A549 (cell line): ENCODE results near the gene HLA-DOB.

Source experiments
- CHD2 ChIP-seq: fragments of 150-350 bp; IDR thresholded peaks from 2 replicates; pipeline ENCODE4 v1.6.1; 2014; ENCODE audit warnings: low read length; ENCODE audit not compliant: partially characterized antibody
- EHF ChIP-seq: fragments of 250-450 bp; sonication (Bioruptor Pico); IDR thresholded peaks from 2 replicates; pipeline ENCODE4 v1.5.0; 2020; ENCODE audit warnings: mild to moderate bottlenecking
- ELK1 ChIP-seq: fragments of 150-350 bp; IDR thresholded peaks from 2 replicates; pipeline ENCODE4 v1.6.1; 2014; ENCODE audit warnings: low read depth, mild to moderate bottlenecking, low read length
- EP300 ChIP-seq, 2 experiments: fragments of >200 bp; sonication (Bioruptor Twin); formaldehyde crosslinking; IDR thresholded peaks; 2 replicates in 1 of 2; 3 replicates in 1 of 2; pipeline ENCODE4 v1.6.1; 2016 to 2017
- ESRRA ChIP-seq: fragments of 150-350 bp; IDR thresholded peaks from 2 replicates; pipeline ENCODE4 v1.6.1; 2014; ENCODE audit warnings: mild to moderate bottlenecking, low read length, borderline replicate concordance
- HOXA7 ChIP-seq: fragments of 250-450 bp; sonication (Bioruptor Pico); IDR thresholded peaks from 2 replicates; pipeline ENCODE4 v1.5.0; 2020; ENCODE audit warnings: mild to moderate bottlenecking, moderate library complexity
- MAZ ChIP-seq: fragments of 150-350 bp; IDR thresholded peaks from 2 replicates; pipeline ENCODE4 v1.6.1; 2014; ENCODE audit warnings: antibody characterized with exemption, low read depth, low read length, borderline replicate concordance
- POLR2A ChIP-seq: IDR thresholded peaks from 2 replicates; pipeline ENCODE4 v1.6.1; 2012; ENCODE audit warnings: mild to moderate bottlenecking, low read length
- SMC3 ChIP-seq: fragments of >200 bp; sonication (Bioruptor Twin); formaldehyde crosslinking; IDR thresholded peaks from 3 replicates; pipeline ENCODE4 v1.6.1; 2018; ENCODE audit warnings: inconsistent platforms
- TF ChIP-seq, protein P1 (sequence below): fragments of >200 bp; sonication (Bioruptor Twin); formaldehyde crosslinking; IDR thresholded peaks from 3 replicates; pipeline ENCODE4 v1.5.1; 2016

GRCh38 chr6:32815996-32816395, 806 bp downstream of the HLA-DOB start:
- no peak for TF ChIP-seq ESRRA
- TF ChIP-seq, protein P1, sequence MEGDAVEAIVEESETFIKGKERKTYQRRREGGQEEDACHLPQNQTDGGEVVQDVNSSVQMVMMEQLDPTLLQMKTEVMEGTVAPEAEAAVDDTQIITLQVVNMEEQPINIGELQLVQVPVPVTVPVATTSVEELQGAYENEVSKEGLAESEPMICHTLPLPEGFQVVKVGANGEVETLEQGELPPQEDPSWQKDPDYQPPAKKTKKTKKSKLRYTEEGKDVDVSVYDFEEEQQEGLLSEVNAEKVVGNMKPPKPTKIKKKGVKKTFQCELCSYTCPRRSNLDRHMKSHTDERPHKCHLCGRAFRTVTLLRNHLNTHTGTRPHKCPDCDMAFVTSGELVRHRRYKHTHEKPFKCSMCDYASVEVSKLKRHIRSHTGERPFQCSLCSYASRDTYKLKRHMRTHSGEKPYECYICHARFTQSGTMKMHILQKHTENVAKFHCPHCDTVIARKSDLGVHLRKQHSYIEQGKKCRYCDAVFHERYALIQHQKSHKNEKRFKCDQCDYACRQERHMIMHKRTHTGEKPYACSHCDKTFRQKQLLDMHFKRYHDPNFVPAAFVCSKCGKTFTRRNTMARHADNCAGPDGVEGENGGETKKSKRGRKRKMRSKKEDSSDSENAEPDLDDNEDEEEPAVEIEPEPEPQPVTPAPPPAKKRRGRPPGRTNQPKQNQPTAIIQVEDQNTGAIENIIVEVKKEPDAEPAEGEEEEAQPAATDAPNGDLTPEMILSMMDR = no peak
- no peak for TF ChIP-seq SMC3
- TF ChIP-seq ELK1 = no peak
- no peak for TF ChIP-seq CHD2
- no peak for TF ChIP-seq MAZ
- TF ChIP-seq EP300 (IDR thresholded peaks at IDR 0.05) = no peak
- TF ChIP-seq POLR2A = no peak
- TF ChIP-seq EHF (CRISPR knock-in tag) = no peak
- TF ChIP-seq HOXA7 (CRISPR knock-in tag) = no peak
